Transverse colon (tissue), 4 donors: ENCODE data around the gene CDC42EP5. TPM values are rescaled to one million over a fixed set of nuclear protein-coding genes. Genes with fewer than 3 reads are reported as not detected.
"Not testable (repeated sequence)": the region's sequence is repeated elsewhere in the genome, so short reads cannot be mapped to it uniquely, and the experiment has no call there.

Experiments
- DNase-seq: peaks from one replicate; pipeline ENCODE4 v3.0.0-alpha.2; 2019
- H3K27ac ChIP-seq, 4 donors: fragments of 200-600 bp; sonication (generic); 2 replicates each; pipeline ENCODE4 v1.5.1; 2016 to 2018; ENCODE audit warnings: inconsistent platforms in 4 of 4
- H3K27me3 ChIP-seq: fragments of 200-600 bp; sonication (generic); 2 replicates; pipeline ENCODE4 v1.5.1; 2017; ENCODE audit warnings: inconsistent platforms
- H3K36me3 ChIP-seq, 4 donors: fragments of 200-600 bp; sonication (generic); 2 replicates each; pipeline ENCODE4 v1.5.1; 2017 to 2019; ENCODE audit warnings: inconsistent platforms in 4 of 4
- H3K4me1 ChIP-seq, 4 donors: fragments of 200-600 bp; sonication (generic); 2 replicates each; pipeline ENCODE4 v1.5.1; 2017 to 2020; ENCODE audit warnings: inconsistent platforms in 4 of 4
- H3K4me3 ChIP-seq, 4 donors: fragments of 200-600 bp; sonication (generic); 1 replicate in 1 of 4; 2 replicates in 3 of 4; pipeline versions ENCODE4 v1.5.1 to v1.6.1; 2017 to 2019; ENCODE audit warnings: inconsistent platforms in 4 of 4
- H3K9me3 ChIP-seq, 2 donors: fragments of 200-600 bp; sonication (generic); 2 replicates each; pipeline ENCODE4 v1.5.1; 2017 to 2019; ENCODE audit warnings: inconsistent platforms in 2 of 2
- EP300 ChIP-seq: sonication (generic); formaldehyde crosslinking; IDR thresholded peaks from one replicate; pipeline ENCODE4 v1.6.1; 2017; ENCODE audit warnings: antibody characterized with exemption, low read depth
- POLR2A ChIP-seq: fragments of 450-650 bp; IDR thresholded peaks from one replicate; pipeline ENCODE4 v1.6.1; 2016; ENCODE audit warnings: antibody characterized with exemption, mild to moderate bottlenecking, moderate library complexity
- POLR2AphosphoS5 ChIP-seq, 3 donors: sonication (generic); formaldehyde crosslinking; IDR thresholded peaks; one replicate each; pipeline ENCODE4 v1.6.1; 2016; ENCODE audit warnings: antibody characterized with exemption in 3 of 3
- WGBS, 2 donors: methylation state at CpG; one replicate each; pipeline ENCODE4 v1.1.5; 2018; ENCODE audit warnings: low coverage in 1 of 2; 5-methylcytosine and 5-hydroxymethylcytosine counted together
- in situ Hi-C, 4 donors: fragments of 200-750 bp; cut with MboI; loops; one replicate each; pipeline versions ENCODE4 v1.15.0 to v1.15.1; 2017; ENCODE audit warnings: low sequenced_read_pairs in 3 of 4, low pct_ligation_motif_present in 1 of 4, low pct_unique_long_range_greater_than_20kb in 1 of 4
- intact Hi-C: fragments of 100-400 bp; cut with DNase I; formaldehyde crosslinking; loops from one replicate; pipeline ENCODE4 v1.15.1; 2023; ENCODE audit warnings: low total_unique reads
- total RNA-seq, 4 donors: library from RNA; depleted of rRNA; stranded (reverse); fragments of >200 nt; gene quantifications; one replicate each; pipeline ENCODE4 v1.1.0, GENCODE V29; 2016
- TF ChIP-seq, protein P1 (sequence below), 5 experiments: fragments of 200-600 bp in 3 of 5; fragments of 450-650 bp in 2 of 5; sonication (generic) in 3 of 5; IDR thresholded peaks; 1 replicate in 2 of 5; 2 replicates in 3 of 5; pipeline ENCODE4 v1.5.1; 2016 to 2017; ENCODE audit warnings: antibody characterized with exemption in 5 of 5, inconsistent platforms in 3 of 5, mild to moderate bottlenecking in 2 of 5, moderate library complexity in 1 of 5

CDC42EP5 gene
- total RNA-seq, 4 donors from 2014 or later: 210 to 231 (median 214) TPM

DNA sequence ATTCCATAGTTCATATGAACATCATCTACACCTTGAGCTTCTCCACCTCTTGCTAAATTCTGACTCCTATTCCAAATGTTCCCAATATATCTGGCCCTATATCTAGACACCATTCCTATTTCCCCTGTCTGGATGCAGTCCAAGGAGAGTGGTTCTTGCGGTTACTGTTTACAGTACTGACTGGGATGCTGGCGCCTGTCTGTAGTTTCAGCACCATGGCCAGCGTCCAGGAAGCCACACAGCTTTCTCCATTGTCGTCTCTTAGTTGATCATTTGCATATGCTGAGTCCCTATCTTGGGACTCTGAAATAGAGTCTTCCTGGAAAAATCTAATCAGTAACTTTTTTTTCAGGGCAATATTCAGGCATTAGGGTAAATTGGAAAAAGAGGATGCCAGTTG lies 44.4 kb upstream of the CDC42EP5 start:
- Histone ChIP-seq H3K4me1 (no peaks in the 10 kb centered on the region), H3K36me3 (no peaks in the 10 kb centered on the region), H3K27me3 (peaks cover 7% of the 10 kb centered on the region), H3K27ac (no peak overlapping the region), H3K4me3 (no peak overlapping the region), H3K9me3 (no peaks in the 10 kb centered on the region)
- intact Hi-C loops (no loop called here), in situ Hi-C loops (no loop called here)
- DNase-seq: peak; percentile 37
- no peak for TF ChIP-seq EP300
- TF ChIP-seq POLR2AphosphoS5 (IDR thresholded peaks at IDR 0.05): no peak
- TF ChIP-seq POLR2A: no peak
- TF ChIP-seq, protein P1, sequence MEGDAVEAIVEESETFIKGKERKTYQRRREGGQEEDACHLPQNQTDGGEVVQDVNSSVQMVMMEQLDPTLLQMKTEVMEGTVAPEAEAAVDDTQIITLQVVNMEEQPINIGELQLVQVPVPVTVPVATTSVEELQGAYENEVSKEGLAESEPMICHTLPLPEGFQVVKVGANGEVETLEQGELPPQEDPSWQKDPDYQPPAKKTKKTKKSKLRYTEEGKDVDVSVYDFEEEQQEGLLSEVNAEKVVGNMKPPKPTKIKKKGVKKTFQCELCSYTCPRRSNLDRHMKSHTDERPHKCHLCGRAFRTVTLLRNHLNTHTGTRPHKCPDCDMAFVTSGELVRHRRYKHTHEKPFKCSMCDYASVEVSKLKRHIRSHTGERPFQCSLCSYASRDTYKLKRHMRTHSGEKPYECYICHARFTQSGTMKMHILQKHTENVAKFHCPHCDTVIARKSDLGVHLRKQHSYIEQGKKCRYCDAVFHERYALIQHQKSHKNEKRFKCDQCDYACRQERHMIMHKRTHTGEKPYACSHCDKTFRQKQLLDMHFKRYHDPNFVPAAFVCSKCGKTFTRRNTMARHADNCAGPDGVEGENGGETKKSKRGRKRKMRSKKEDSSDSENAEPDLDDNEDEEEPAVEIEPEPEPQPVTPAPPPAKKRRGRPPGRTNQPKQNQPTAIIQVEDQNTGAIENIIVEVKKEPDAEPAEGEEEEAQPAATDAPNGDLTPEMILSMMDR (IDR thresholded peaks at IDR 0.05): no peak
- 0 to 1% methylated on average over 2 to 4 of the region's 4 CpGs for WGBS, 2 donors

DNA sequence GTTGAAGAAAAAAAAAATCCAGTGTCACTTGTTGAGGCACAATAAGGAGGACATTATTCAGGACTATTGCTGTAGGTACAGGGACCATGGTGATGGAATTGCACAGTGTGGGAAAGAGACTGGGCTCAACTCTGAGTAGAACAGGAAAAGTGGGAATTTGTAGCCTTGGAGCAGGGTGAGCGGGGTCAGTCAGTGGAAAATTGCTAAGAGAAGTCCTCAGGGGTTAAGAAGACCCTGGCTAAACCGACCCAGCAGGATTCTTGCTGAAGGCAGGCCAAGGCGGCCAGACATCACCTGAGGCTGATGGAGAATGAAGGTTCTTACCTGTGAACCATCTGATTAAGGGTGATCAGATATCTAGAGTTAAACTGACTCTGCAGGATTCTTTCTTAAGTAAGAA lies 42.1 kb upstream of the CDC42EP5 start:
- no peak for DNase-seq
- in situ Hi-C loops: no loop called here
- WGBS, 2 donors: 45% methylated on average over 3 of the region's 3 CpGs; no CpG with 5 or more reads in 1 of the 2 donors

DNA sequence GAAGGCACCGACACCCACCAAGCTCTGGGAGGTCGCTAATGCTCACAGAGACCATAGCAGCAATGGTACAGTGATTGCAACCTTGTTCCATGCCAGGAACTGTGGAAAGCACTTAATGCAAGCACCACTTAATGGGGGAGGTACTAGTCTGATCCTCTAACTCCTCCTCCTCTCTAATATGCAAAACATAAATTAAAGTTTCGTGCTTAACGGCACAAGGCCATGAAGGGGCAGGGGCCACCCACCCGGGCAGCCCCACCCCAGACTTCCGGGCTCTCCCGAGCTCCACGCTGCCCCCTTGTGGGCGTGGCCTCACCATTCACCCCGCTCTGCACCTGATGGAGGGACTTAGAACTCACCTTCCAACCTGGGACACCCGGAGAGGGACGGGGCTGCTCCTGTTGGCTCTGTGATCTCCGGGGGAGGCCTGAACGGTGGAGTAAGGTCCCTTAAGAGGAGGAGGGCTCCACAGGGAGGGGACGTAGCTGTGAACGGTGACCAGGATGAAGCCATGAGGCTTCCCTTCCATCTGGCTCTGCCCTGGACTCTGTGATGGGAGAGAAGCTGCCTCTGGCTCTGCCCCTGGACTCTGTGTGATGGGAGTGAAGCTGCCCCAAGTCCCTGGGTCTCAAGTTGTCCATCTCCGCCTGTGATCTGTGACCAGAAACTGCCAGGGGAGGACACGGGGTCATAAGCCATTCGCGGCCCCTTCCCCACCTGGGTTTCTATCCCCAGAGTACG lies 36.3 kb upstream of the CDC42EP5 start:
- in situ Hi-C loops, intact Hi-C loops: not testable (repeated sequence)
- 8% methylated on average over 2 of the region's 21 CpGs; no CpG with 5 or more reads in 1 of the 2 donors for WGBS, 2 donors

More for the DNA sequence above, 42.1 kb upstream of the CDC42EP5 start:
- TF ChIP-seq EP300 (no peak), POLR2A (no peak), POLR2AphosphoS5 (IDR thresholded peaks at IDR 0.05) (no peak)
- TF ChIP-seq, protein P1 (IDR thresholded peaks at IDR 0.05): no peak
- Histone ChIP-seq H3K36me3 (no peaks in the 10 kb centered on the region), H3K27me3 (peaks cover 7% of the 10 kb centered on the region), H3K27ac (no peak overlapping the region), H3K9me3 (no peaks in the 10 kb centered on the region), H3K4me3 (no peak overlapping the region), H3K4me1 (no peaks in the 10 kb centered on the region)
- intact Hi-C loops: no loop called here

DNA sequence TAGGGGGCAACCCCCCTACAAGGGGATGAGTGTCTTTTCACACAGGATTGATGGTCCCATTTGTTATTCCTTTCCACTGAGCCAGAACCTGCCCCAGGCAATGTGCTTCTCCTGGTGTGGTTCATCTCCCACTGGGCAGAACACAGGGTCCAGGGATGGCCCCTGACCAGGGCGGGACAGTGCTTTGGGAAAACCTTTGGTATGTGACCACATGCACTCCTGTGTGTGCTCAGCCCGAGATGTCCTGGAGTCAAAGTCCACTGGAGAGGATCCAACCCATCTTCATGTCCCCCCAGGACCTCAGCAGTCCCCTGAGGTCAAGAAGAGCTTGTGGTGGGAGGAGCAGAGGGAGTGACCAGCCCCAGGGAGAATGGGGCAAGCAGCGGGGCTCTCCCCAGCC lies 35.4 kb upstream of the CDC42EP5 start:
- 59% methylated on average over 2 of the region's 3 CpGs; no CpG with 5 or more reads in 1 of the 2 donors for WGBS, 2 donors
- H3K27me3 ChIP-seq, intact Hi-C loops, H3K4me3 ChIP-seq, H3K36me3 ChIP-seq, DNase-seq, H3K9me3 ChIP-seq, H3K4me1 ChIP-seq, H3K27ac ChIP-seq, in situ Hi-C loops: not testable (repeated sequence)

More for the DNA sequence above, 36.3 kb upstream of the CDC42EP5 start:
- H3K4me3 ChIP-seq, H3K27me3 ChIP-seq, H3K27ac ChIP-seq, DNase-seq, H3K4me1 ChIP-seq, H3K9me3 ChIP-seq, H3K36me3 ChIP-seq: not testable (repeated sequence)

DNA sequence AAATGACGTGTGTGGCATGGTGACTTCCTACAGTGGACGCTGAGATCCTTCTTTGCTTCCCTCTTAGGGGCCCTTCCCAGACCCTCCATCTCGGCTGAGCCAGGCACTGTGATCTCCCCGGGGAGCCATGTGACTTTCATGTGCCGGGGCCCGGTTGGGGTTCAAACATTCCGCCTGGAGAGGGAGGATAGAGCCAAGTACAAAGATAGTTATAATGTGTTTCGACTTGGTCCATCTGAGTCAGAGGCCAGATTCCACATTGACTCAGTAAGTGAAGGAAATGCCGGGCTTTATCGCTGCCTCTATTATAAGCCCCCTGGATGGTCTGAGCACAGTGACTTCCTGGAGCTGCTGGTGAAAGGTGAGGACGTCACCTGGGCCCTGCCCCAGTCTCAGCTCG lies 34.7 kb upstream of the CDC42EP5 start:
- 57% methylated on average over 12 of the region's 12 CpGs; no CpG with 5 or more reads in 1 of the 2 donors for WGBS, 2 donors

DNA sequence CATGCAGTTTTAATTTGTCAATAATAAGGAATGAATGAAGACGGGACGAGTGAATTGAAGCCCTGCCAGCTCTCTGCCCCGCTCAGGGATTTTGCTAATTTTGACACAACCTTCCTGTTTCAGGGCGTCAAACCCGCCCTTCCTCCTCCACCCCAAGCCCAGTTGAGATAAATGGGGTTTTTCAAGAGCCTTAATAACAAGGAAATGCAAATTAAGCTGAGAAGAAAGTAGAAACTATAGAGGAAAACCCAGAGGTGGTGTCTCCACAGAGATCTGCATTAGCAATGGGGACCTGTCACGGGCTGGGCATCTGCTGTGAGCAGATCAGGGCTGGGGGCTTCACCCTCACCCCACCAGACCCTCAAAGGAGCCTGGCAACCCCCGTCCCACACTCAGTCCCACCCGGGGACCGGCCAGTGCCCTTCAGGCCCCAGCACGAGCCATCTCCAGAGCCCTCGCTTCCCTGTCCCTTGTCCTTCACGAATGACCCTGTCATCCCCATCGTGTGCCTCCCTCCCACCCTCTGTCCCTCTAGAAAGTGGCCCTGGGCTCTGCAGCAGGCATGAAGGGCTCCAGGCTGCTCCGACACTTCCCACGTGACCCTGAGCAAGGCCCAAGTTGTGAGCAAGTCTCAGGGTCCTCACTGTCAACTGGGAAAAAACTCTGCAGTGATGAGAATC lies 34.1 kb upstream of the CDC42EP5 start:
- 56% methylated on average over 10 of the region's 15 CpGs; no CpG with 5 or more reads in 1 of the 2 donors for WGBS, 2 donors
- H3K36me3 ChIP-seq, in situ Hi-C loops, intact Hi-C loops, DNase-seq, H3K9me3 ChIP-seq, H3K4me3 ChIP-seq, H3K27me3 ChIP-seq, H3K4me1 ChIP-seq, H3K27ac ChIP-seq: not testable (repeated sequence)

More for the DNA sequence above, 34.7 kb upstream of the CDC42EP5 start:
- no peak for TF ChIP-seq EP300
- in situ Hi-C loops: no loop called here
- Histone ChIP-seq H3K4me3 (no peak overlapping the region), H3K27ac (no peak overlapping the region), H3K4me1 (no peaks in the 10 kb centered on the region), H3K36me3 (no peaks in the 10 kb centered on the region), H3K27me3 (peaks cover 4% of the 10 kb centered on the region), H3K9me3 (no peaks in the 10 kb centered on the region)
- no peak for DNase-seq
- intact Hi-C loops: no loop called here
